Measurements from ENCODE around the gene AP2B1. TPM values are rescaled to one million over a fixed set of nuclear protein-coding genes. Genes with fewer than 3 reads are reported as not detected.

Gene AP2B1
- total and polyA plus RNA-seq, 4 donors: 8.7 to 55.6 (median 22.3) TPM

- H3K9ac ChIP-seq (ENCODE audit: low read depth in 1 of 2, low read length in 2 of 2): no peak overlapping the region
- no peak overlapping the region for H3K4me3 ChIP-seq (ENCODE audit: low read depth in 1 of 3, low read length in 3 of 3)
- H3K4me1 ChIP-seq (ENCODE audit: control insufficient read depth in 4 of 4, insufficient read depth in 4 of 4, low read length in 3 of 4): peaks cover 2 to 13% (median 5%) of the 10 kb centered on the region in 4 donors
- H3K9me3 ChIP-seq (ENCODE audit: control insufficient read depth in 4 of 4, low read length in 3 of 4): no peaks in the 10 kb centered on the region
- no peak for DNase-seq (ENCODE audit: low spot score)
- TF ChIP-seq YY1 (IDR thresholded peaks at IDR 0.05): no peak
- TF ChIP-seq SP1 (IDR thresholded peaks at IDR 0.05): no peak
- TF ChIP-seq CTCF (IDR thresholded peaks at IDR 0.05; ENCODE audit: low read depth, low read length, missing input control): no peak
- TF ChIP-seq FOXA1 (IDR thresholded peaks at IDR 0.05): no peak
- no peak for TF ChIP-seq REST (IDR thresholded peaks at IDR 0.05)
- TF ChIP-seq EGR1 (IDR thresholded peaks at IDR 0.05; ENCODE audit: low read depth in 2 of 2): no peak
- no peak for TF ChIP-seq ZBTB33 (IDR thresholded peaks at IDR 0.05)
- no peaks in the 10 kb centered on the region for H3K36me3 ChIP-seq (ENCODE audit: control insufficient read depth in 4 of 4, insufficient read depth in 3 of 4, low read depth in 1 of 4, low read length in 3 of 4)
- WGBS: 88% methylated on average over 15 of the region's 15 CpGs
- H3K27me3 ChIP-seq (ENCODE audit: control insufficient read depth in 4 of 4, insufficient read depth in 4 of 4, low read length in 3 of 4): peaks cover 0 to 5% (median 2%) of the 10 kb centered on the region in 4 donors
- H3K27ac ChIP-seq (ENCODE audit: low read depth in 1 of 2, low read length in 2 of 2): no peak overlapping the region
These were observed 158.7 kb downstream of the AP2B1 start for GRCh38 chr17:35745749-35746320.

DNA sequence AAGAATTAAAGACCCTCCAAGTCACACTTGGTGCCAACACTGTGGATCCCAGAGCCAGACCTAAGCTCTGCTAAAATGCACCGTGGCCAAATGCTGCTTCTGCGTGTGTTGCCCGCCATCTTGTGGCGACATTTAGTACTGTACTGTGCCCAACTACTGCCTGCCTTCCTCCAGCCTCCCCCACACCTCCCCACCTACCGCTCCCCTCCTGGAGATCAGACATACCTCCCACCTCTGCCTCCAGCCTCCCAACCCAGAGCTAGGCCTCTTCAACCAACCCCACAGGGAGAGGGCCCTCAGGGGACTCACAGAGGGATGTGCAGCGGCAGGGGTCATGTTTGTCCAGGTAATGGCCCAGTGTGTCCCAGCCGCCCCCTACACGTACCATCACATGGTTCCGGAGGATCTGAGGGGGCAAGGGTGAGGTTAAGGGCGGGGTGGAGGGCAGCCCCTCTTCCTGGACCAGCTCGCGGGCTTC, 160.5 kb downstream of the AP2B1 start:
- no peaks in the 10 kb centered on the region for H3K9me3 ChIP-seq (ENCODE audit: control insufficient read depth in 4 of 4, low read length in 3 of 4)
- 22% methylated on average over 12 of the region's 12 CpGs for WGBS
- H3K36me3 ChIP-seq (ENCODE audit: control insufficient read depth in 4 of 4, insufficient read depth in 3 of 4, low read depth in 1 of 4, low read length in 3 of 4): no peaks in the 10 kb centered on the region
- H3K4me3 ChIP-seq (ENCODE audit: low read depth in 1 of 3, low read length in 3 of 3): no peak overlapping the region
- DNase-seq (ENCODE audit: low spot score): peak; percentile 80
- peaks cover 0 to 5% (median 0%) of the 10 kb centered on the region in 4 donors for H3K4me1 ChIP-seq (ENCODE audit: control insufficient read depth in 4 of 4, insufficient read depth in 4 of 4, low read length in 3 of 4)
- no peak overlapping the region for H3K9ac ChIP-seq (ENCODE audit: low read depth in 1 of 2, low read length in 2 of 2)
- H3K27me3 ChIP-seq (ENCODE audit: control insufficient read depth in 4 of 4, insufficient read depth in 4 of 4, low read length in 3 of 4): no peaks in the 10 kb centered on the region
- H3K27ac ChIP-seq (ENCODE audit: low read depth in 1 of 2, low read length in 2 of 2): no peak overlapping the region
- TF ChIP-seq YY1 (IDR thresholded peaks at IDR 0.05) (no peak), JUND (IDR thresholded peaks at IDR 0.05) (no peak), FOXA2 (IDR thresholded peaks at IDR 0.05) (no peak), SP1 (IDR thresholded peaks at IDR 0.05) (no peak), RXRA (IDR thresholded peaks at IDR 0.05) (no peak), CTCF (IDR thresholded peaks at IDR 0.05; ENCODE audit: low read depth, low read length, missing input control) (peak; percentile 93), HNF4G (IDR thresholded peaks at IDR 0.05) (no peak), FOXA1 (IDR thresholded peaks at IDR 0.05) (no peak), HNF4A (conservative IDR thresholded peaks at IDR 0.05) (no peak), REST (IDR thresholded peaks at IDR 0.05) (no peak), RAD21 (IDR thresholded peaks at IDR 0.05) (peak; percentile 98), ZBTB33 (IDR thresholded peaks at IDR 0.05) (no peak), NR2F2 (IDR thresholded peaks at IDR 0.05) (no peak), MAX (IDR thresholded peaks at IDR 0.05) (no peak)

Data from liver (tissue), 9 donors.